Gastroesophageal sphincter (tissue), 4 donors: Measurements from ENCODE around the gene SNAI1. TPM values are rescaled to one million over a fixed set of nuclear protein-coding genes. Genes with fewer than 3 reads are reported as not detected.

Experiments used
- ATAC-seq: fragments of 150-250 bp; one replicate; pipeline ENCODE4 v1.9.1; 2016; ENCODE audit warnings: mild to moderate bottlenecking, moderate library complexity
- H3K27ac ChIP-seq, 4 donors: fragments of 200-600 bp; sonication (generic) in 3 of 4; 1 replicate in 3 of 4; 2 replicates in 1 of 4; pipeline ENCODE4 v1.5.1; 2016 to 2019
- H3K27me3 ChIP-seq: fragments of 200-600 bp; sonication (generic); one replicate; pipeline ENCODE4 v1.5.1; 2019
- H3K36me3 ChIP-seq, 2 donors: fragments of 200-600 bp; sonication (generic); one replicate each; pipeline ENCODE4 v1.5.1; 2019; ENCODE audit warnings: control low read depth in 1 of 2
- H3K4me1 ChIP-seq, 3 donors: fragments of 200-600 bp; sonication (generic); 1 replicate in 2 of 3; 2 replicates in 1 of 3; pipeline ENCODE4 v1.5.1; 2016 to 2019; ENCODE audit warnings: control low read depth in 2 of 3
- H3K4me3 ChIP-seq, 2 donors: fragments of 200-600 bp; sonication (generic); one replicate each; pipeline ENCODE4 v1.5.1; 2019; ENCODE audit warnings: mild to moderate bottlenecking in 1 of 2, moderate library complexity in 1 of 2
- H3K9me3 ChIP-seq, 3 donors: fragments of 200-600 bp; sonication (generic); one replicate each; pipeline ENCODE4 v1.5.1; 2017 to 2019; ENCODE audit warnings: control low read depth in 2 of 3
- CTCF ChIP-seq, 4 experiments: fragments of 200-600 bp in 2 of 4; fragments of 450-650 bp in 2 of 4; sonication (generic) in 1 of 4; IDR thresholded peaks; one replicate each; pipeline ENCODE4 v1.5.1; 2017 to 2019; ENCODE audit warnings: antibody characterized with exemption in 4 of 4, mild to moderate bottlenecking in 2 of 4, moderate library complexity in 2 of 4
- EP300 ChIP-seq: sonication (generic); formaldehyde crosslinking; IDR thresholded peaks from one replicate; pipeline ENCODE4 v1.6.1; 2017; ENCODE audit warnings: antibody characterized with exemption, mild to moderate bottlenecking
- POLR2A ChIP-seq, 2 donors: fragments of 450-650 bp; IDR thresholded peaks; one replicate each; pipeline ENCODE4 v1.6.1; 2017; ENCODE audit warnings: antibody characterized with exemption in 2 of 2, mild to moderate bottlenecking in 2 of 2, moderate library complexity in 1 of 2
- POLR2AphosphoS5 ChIP-seq: sonication (generic); formaldehyde crosslinking; IDR thresholded peaks from one replicate; pipeline ENCODE4 v1.6.1; 2017; ENCODE audit warnings: antibody characterized with exemption
- WGBS, 2 donors: methylation state at CpG; one replicate each; pipeline ENCODE4 v1.1.5; 2018; ENCODE audit warnings: low coverage in 1 of 2; 5-methylcytosine and 5-hydroxymethylcytosine counted together
- total RNA-seq, 4 donors: library from RNA; depleted of rRNA; stranded (reverse); fragments of >200 nt; gene quantifications; one replicate each; pipeline ENCODE4 v1.1.0, GENCODE V29; 2016

Gene SNAI1
- total RNA-seq, 4 donors from 2014 or later = 0.79 to 2.6 (median 1.2) TPM

- 86 to 93% methylated on average over 10 to 11 of the region's 15 CpGs for WGBS, 2 donors
- peak overlapping the region in 1 of 2 donors; percentile 59 for H3K4me3 ChIP-seq
- H3K36me3 ChIP-seq = peaks cover 0 to 8% of the 10 kb centered on the region in 2 donors
- no peaks in the 10 kb centered on the region for H3K27me3 ChIP-seq
- TF ChIP-seq CTCF (IDR thresholded peaks at IDR 0.05) (no peak), POLR2A (IDR thresholded peaks at IDR 0.05) (no peak), EP300 (no peak), POLR2AphosphoS5 (no peak)
- H3K27ac ChIP-seq = peak overlapping the region in 3 of 4 donors; percentile 19 to 80 (median 73)
- ATAC-seq = no peak
- H3K4me1 ChIP-seq = peaks cover 0 to 87% (median 39%) of the 10 kb centered on the region in 3 donors
- no peaks in the 10 kb centered on the region for H3K9me3 ChIP-seq
These were observed 4.5 kb downstream of the SNAI1 start for GRCh38 chr20:49987015-49987867.

- Histone ChIP-seq H3K27ac (peak overlapping the region in 3 of 4 donors; percentile 73 to 80 (median 78)), H3K9me3 (no peaks in the 10 kb centered on the region), H3K36me3 (peaks cover 0 to 8% of the 10 kb centered on the region in 2 donors), H3K4me3 (no peak overlapping the region), H3K4me1 (peaks cover 0 to 79% (median 34%) of the 10 kb centered on the region in 3 donors), H3K27me3 (no peaks in the 10 kb centered on the region)
- no peak for ATAC-seq
- WGBS, 2 donors = 84 to 98% methylated on average over 6 to 8 of the region's 18 CpGs
- TF ChIP-seq EP300 = no peak
- no peak for TF ChIP-seq POLR2AphosphoS5
- no peak for TF ChIP-seq CTCF (IDR thresholded peaks at IDR 0.05)
- no peak for TF ChIP-seq POLR2A (IDR thresholded peaks at IDR 0.05)
These were observed 5.3 kb downstream of the SNAI1 start for GRCh38 chr20:49987868-49988690.

- peaks cover 0 to 73% (median 25%) of the 10 kb centered on the region in 3 donors for H3K4me1 ChIP-seq
- peaks cover 0 to 8% of the 10 kb centered on the region in 2 donors for H3K36me3 ChIP-seq
- H3K27me3 ChIP-seq = no peaks in the 10 kb centered on the region
- H3K4me3 ChIP-seq = no peak overlapping the region
- 40 to 45% methylated on average over 2 to 12 of the region's 22 CpGs for WGBS, 2 donors
- no peaks in the 10 kb centered on the region for H3K9me3 ChIP-seq
- TF ChIP-seq POLR2A (IDR thresholded peaks at IDR 0.05) (no peak), CTCF (IDR thresholded peaks at IDR 0.05) (peak in 1 of 4 experiments; percentile 10), POLR2AphosphoS5 (peak; percentile 40), EP300 (no peak)
- peak; percentile 74 for ATAC-seq
- H3K27ac ChIP-seq = peak overlapping the region; percentile 4 to 80 (median 76)
These were observed 6.7 kb downstream of the SNAI1 start for GRCh38 chr20:49989234-49990065.

- H3K9me3 ChIP-seq = no peaks in the 10 kb centered on the region
- peaks cover 0 to 8% of the 10 kb centered on the region in 2 donors for H3K36me3 ChIP-seq
- no peaks in the 10 kb centered on the region for H3K27me3 ChIP-seq
- TF ChIP-seq EP300 (no peak), CTCF (IDR thresholded peaks at IDR 0.05) (no peak), POLR2AphosphoS5 (no peak), POLR2A (IDR thresholded peaks at IDR 0.05) (no peak)
- peaks cover 0 to 65% (median 25%) of the 10 kb centered on the region in 3 donors for H3K4me1 ChIP-seq
- 23 to 58% methylated on average over 7 to 8 of the region's 9 CpGs for WGBS, 2 donors
- ATAC-seq = no peak
- H3K27ac ChIP-seq = peak overlapping the region; percentile 4 to 80 (median 76)
- no peak overlapping the region for H3K4me3 ChIP-seq
These were observed 7.5 kb downstream of the SNAI1 start for GRCh38 chr20:49990271-49990720.
